Measurements from ENCODE around the gene KRT34.

The KRT34 gene

GRCh38 chr17:41369713-41370112 is 12.4 kb downstream of the KRT34 start, which contains the start of gene KRT33B:
Gene KRT33B (minus strand): TSS chr17:41369813. CDS start chr17:41369750, 63 bp downstream.
- H3K4me3 ChIP-seq (ENCODE audit: low read depth, low read length), result no peak within 1 kb of the TSS
- TF ChIP-seq CTCF (IDR thresholded peaks at IDR 0.05; ENCODE audit: low read depth, low read length), result no peak
- no peak for DNase-seq (ENCODE audit: low read depth, low spot score)
- in situ Hi-C loops (cut with HindIII; ENCODE audit: low sequenced_read_pairs), result no loop called here

GRCh38 chr17:41369023-41369422 is 13.1 kb downstream of the KRT34 start:
- in situ Hi-C loops (cut with HindIII; ENCODE audit: low sequenced_read_pairs), result no loop called here
- H3K4me3 ChIP-seq (ENCODE audit: low read depth, low read length), result no peak overlapping the region
- DNase-seq (ENCODE audit: low read depth, low spot score), result no peak
- no peak for TF ChIP-seq CTCF (IDR thresholded peaks at IDR 0.05; ENCODE audit: low read depth, low read length)

- peak; percentile 4 for DNase-seq (ENCODE audit: low read depth, low spot score)
- no peak for TF ChIP-seq CTCF (IDR thresholded peaks at IDR 0.05; ENCODE audit: low read depth, low read length)
- in situ Hi-C loops (cut with HindIII; ENCODE audit: low sequenced_read_pairs), result no loop called here
- H3K4me3 ChIP-seq (ENCODE audit: low read depth, low read length), result no peak overlapping the region
These were observed 14.6 kb downstream of the KRT34 start for GRCh38 chr17:41367426-41368075.

GRCh38 chr17:41366070-41366469 is 16.0 kb downstream of the KRT34 start:
- no peak for DNase-seq (ENCODE audit: low read depth, low spot score)
- TF ChIP-seq CTCF (IDR thresholded peaks at IDR 0.05; ENCODE audit: low read depth, low read length), result no peak
- H3K4me3 ChIP-seq (ENCODE audit: low read depth, low read length), result no peak overlapping the region
- in situ Hi-C loops (cut with HindIII; ENCODE audit: low sequenced_read_pairs), result no loop called here

- no peak for DNase-seq (ENCODE audit: low read depth, low spot score)
- no peak overlapping the region for H3K4me3 ChIP-seq (ENCODE audit: low read depth, low read length)
- in situ Hi-C loops (cut with HindIII; ENCODE audit: low sequenced_read_pairs), result no loop called here
- no peak for TF ChIP-seq CTCF (IDR thresholded peaks at IDR 0.05; ENCODE audit: low read depth, low read length)
These were observed 18.2 kb downstream of the KRT34 start for GRCh38 chr17:41363881-41364280.

GRCh38 chr17:41360296-41360995 is 21.7 kb downstream of the KRT34 start:
- H3K4me3 ChIP-seq (ENCODE audit: low read depth, low read length), result no peak overlapping the region
- in situ Hi-C loops (cut with HindIII; ENCODE audit: low sequenced_read_pairs), result no loop called here
- peak; percentile 17 for DNase-seq (ENCODE audit: low read depth, low spot score)
- no peak for TF ChIP-seq CTCF (IDR thresholded peaks at IDR 0.05; ENCODE audit: low read depth, low read length)
